CD4-positive, alpha-beta T cell treated with Interleukin-17A for 4 hours (primary cell): ENCODE results near the gene SOX5.
"Not testable (repeated sequence)": the region's sequence is repeated elsewhere in the genome, so short reads cannot be mapped to it uniquely, and the experiment has no call there.

Experiments used
- DNase-seq: peaks from one replicate; pipeline ENCODE4 v3.0.0-alpha.2; 2020; ENCODE audit warnings: mixed read lengths

Gene SOX5

DNA sequence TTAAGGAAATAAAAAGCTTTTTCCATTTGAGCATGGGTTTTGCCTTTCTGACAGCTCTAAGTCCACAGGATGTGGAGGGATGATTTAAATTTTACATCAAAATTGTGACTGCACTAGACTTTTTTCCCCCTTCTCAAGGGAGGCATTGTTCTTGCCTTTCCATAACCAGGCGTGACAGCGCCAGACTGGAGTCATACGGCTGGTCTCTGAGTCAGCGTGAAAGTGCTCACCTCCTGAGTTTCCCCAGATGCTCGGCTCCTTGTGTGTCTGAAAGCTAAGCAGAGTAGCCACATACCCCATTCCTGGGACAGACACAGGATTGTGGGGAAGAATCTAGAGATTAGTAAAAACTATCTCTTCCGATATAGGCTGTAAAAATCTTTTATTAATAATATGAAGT lies 43.1 kb downstream of the SOX5 start:
- no peak for DNase-seq

GRCh38 chr12:23899434-23899833 lies 50.0 kb downstream of the SOX5 start:
- DNase-seq, result no peak

DNA sequence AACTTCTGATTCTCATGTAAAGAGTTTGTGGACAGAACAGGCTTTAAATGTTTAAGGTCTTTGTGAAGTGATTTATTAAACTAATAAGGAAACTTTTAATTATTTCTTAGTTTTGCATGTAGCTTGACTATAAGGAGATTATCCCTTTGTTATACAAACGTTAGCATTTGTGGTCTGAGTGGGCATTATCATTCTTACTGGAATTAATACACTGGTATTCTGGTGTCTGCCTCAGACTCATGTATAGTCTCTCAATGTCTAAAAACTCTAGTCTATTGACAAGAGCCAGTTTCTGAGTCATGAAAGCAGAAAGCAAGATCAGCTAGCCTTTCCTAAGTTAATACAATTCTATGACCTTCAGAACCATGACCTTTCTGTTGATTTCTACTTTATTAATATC lies 51.3 kb downstream of the SOX5 start:
- no peak for DNase-seq

- DNase-seq, result no peak
Measured at GRCh38 chr12:23895792-23896218, 53.7 kb downstream of the SOX5 start.

GRCh38 chr12:23893611-23894010 lies 55.9 kb downstream of the SOX5 start:
- DNase-seq, result no peak

DNA sequence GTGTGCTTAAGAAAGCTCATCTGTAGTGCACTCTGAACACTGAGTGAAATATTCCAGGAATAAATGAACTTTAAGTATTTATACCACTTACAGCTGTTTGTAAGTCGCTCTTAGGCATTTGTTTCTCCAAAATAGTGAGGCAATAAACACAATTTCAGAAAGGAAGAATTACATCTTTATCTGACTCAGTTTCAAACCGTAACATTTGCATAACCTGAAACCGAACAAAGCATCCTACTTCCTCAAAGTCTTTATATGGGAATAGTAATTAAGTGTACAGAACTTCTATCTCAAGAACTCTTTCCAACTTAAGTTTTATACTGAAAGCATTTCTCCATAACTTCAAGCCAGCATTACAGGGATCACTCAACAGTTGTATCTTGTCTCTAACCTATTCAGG lies 58.4 kb downstream of the SOX5 start:
- DNase-seq, result no peak

GRCh38 chr12:23889069-23889440 lies 60.4 kb downstream of the SOX5 start:
- DNase-seq, result no peak

GRCh38 chr12:23888396-23889068 lies 60.9 kb downstream of the SOX5 start:
- no peak for DNase-seq

GRCh38 chr12:23887055-23887835 lies 62.2 kb downstream of the SOX5 start:
- DNase-seq, result no peak

DNA sequence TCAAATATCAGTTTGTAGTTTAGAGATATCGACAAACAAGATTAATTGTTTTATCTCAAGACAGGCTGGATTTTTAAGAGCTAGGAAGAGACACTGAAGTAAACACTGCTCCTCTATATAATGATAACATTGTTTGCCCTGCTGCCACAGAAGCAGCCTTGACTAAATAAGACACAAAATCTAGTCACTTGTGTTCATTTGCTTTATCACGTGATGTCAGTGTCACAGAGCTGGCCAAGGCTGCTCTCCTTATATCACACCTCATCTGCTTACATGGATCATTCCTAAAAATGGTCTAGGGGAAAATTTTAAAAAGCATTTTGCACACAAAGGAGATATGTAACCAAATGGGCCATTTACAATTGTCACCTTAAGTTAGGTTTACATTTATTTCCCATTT lies 64.1 kb downstream of the SOX5 start:
- DNase-seq, result no peak

DNA sequence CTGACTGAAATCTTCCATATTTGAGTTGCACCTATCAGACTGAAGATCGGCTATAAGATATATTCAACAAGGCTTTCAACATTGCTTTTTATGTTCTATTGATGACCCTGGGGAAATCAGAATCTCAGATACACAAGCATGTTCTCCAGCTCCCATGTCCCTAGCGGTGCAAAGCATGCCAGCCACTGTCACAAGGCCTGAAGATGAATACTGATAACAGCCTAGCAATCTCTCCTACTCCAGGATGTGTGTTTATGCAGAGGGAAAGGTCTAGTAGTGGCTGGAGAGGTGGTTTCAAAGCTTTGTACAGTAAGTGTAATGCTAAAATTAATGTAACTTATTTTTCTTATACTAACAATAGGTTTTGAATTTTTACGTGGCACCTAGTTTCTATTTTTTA lies 64.6 kb downstream of the SOX5 start:
- no peak for DNase-seq

DNA sequence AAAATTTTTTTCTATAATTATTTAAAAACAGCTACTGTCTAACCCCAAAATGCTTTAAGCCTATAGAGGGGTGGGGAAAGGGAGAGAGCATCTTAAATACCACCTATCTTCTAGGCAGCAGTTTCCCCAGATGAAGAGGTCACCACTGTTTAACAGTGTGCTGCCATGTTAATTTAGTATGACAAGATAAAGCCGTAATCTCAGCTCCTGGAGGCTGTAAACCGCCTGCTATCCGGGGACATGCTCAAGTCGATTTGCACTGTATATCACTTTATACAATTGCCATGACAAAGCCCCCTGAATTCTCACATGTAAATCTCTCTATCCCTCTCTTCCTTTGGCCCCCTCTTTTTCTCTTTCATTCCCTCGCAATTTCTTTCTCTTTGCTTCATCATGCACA lies 68.5 kb downstream of the SOX5 start:
- no peak for DNase-seq

- DNase-seq, result not testable (repeated sequence)
Measured at GRCh38 chr12:23876618-23877017, 72.9 kb downstream of the SOX5 start.

GRCh38 chr12:23867794-23868193 lies 81.7 kb downstream of the SOX5 start:
- no peak for DNase-seq

- no peak for DNase-seq
Measured at GRCh38 chr12:23862701-23863100, 86.8 kb downstream of the SOX5 start.

GRCh38 chr12:23860019-23860418 lies 89.5 kb downstream of the SOX5 start:
- no peak for DNase-seq

DNA sequence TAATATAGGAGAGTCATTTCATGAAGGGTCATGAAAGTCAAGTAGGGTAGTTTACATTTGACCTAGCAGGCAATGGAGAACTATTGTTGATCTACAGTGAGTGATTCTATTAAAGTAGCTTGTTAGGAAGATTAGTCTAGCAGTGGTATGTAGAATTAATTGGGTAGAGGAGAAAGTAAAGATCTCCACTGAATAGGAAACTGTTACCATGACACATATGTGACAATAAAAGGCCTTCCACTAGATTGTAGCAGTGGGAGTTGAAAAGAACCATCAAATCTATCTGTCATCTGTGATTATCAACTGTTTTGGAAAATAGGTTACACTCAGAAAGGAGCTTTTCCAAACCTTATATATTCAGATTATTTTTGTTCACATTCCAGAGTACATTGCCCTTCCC lies 92.3 kb downstream of the SOX5 start:
- no peak for DNase-seq

GRCh38 chr12:23855813-23856212 lies 93.7 kb downstream of the SOX5 start:
- DNase-seq, result no peak

DNA sequence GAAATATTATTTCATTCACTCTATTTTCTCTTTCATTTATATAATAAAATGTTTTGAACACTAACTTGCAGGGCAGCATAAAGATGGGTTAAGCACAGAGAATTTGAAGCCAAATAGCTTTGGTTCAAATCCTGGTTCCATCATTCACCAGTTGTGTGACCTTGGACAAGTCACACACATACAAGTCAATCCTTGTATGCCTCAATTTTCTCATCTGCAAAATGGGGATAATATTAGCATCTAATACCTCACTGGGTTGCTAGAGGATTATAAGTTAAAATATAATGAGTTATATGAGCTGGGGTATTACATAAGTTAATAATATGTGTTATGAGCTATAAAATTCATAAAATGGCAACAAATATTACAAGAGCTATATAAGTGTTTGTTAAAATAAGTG lies 94.9 kb downstream of the SOX5 start:
- no peak for DNase-seq

DNA sequence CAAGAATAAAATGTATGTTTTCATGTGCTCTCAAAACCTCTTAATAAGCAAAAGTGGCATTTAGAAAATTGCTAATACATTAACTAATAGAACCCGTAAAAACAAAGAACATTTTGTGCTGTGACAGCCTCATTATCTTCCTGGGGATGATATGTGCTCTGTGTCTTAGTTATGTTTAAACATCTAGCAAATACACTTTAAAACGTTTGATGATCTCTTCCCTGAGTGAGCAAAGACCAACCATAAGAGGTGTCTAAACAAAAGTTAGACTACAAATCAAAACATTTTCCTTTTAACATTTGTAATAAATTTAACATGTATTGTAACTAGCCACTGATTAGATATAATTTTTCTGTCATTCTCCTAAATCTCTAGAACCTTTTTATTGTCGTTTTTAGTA lies 95.8 kb downstream of the SOX5 start:
- DNase-seq, result no peak

- no peak for DNase-seq
Measured at GRCh38 chr12:23851602-23852001, 97.9 kb downstream of the SOX5 start.

- no peak for DNase-seq
Measured at GRCh38 chr12:23847857-23848256, 101.6 kb downstream of the SOX5 start.

GRCh38 chr12:23843958-23844357 lies 105.5 kb downstream of the SOX5 start:
- DNase-seq, result no peak

DNA sequence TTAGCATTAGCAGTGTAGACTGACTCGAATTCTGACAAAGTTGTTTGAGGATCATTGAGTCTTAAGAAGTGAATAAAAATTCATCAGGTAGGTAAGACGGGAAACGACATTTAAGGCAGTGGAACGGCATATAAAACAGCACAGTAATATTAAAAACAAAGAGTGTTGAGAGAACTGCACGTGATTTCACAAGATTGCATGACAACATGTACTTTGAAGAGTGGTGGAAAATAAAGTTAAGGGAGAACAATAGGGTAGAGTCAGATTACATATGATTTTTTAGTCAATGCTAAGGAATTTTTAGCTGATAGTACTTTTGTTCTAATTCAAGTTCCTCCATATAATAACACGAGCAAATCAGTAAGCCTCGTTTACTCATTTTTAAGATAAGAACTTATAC lies 115.4 kb downstream of the SOX5 start:
- no peak for DNase-seq

- DNase-seq, result no peak
Measured at GRCh38 chr12:23831739-23832138, 117.7 kb downstream of the SOX5 start.
